Testis (tissue), 2 donors: ENCODE results near the gene ADI1.

ENCODE experiments used
- CTCF ChIP-seq, 3 experiments: fragments of 450-650 bp in 2 of 3; fragments of 200-600 bp in 1 of 3; sonication (generic) in 1 of 3; IDR thresholded peaks; one replicate each; pipeline ENCODE4 v1.5.1; 2016 to 2019; ENCODE audit warnings: antibody characterized with exemption in 3 of 3, mild to moderate bottlenecking in 2 of 3, moderate library complexity in 1 of 3
- POLR2A ChIP-seq: fragments of 450-650 bp; IDR thresholded peaks from one replicate; pipeline ENCODE4 v1.6.1; 2017; ENCODE audit warnings: antibody characterized with exemption, mild to moderate bottlenecking, moderate library complexity

- TF ChIP-seq CTCF (IDR thresholded peaks at IDR 0.05) (no peak), POLR2A (no peak)
These were observed 10.1 kb upstream of the ADI1 start for GRCh38 chr2:3529316-3530025.
